Putamen (tissue), 1 donor: Measurements from ENCODE around the gene FAM117B.
A peak's percentile ranks its signal among the peaks of the same experiment; 100 is the strongest.
"Not testable (repeated sequence)": the region's sequence is repeated elsewhere in the genome, so short reads cannot be mapped to it uniquely, and the experiment has no call there.

ENCODE experiments used
- DNase-seq: peaks from one replicate; pipeline ENCODE4 v3.0.0-alpha.2; 2016; ENCODE audit warnings: low spot score

Gene FAM117B

GRCh38 chr2:202758604-202759003 lies 123.8 kb downstream of the FAM117B start:
- DNase-seq, result no peak

- no peak for DNase-seq
These were observed 126.1 kb downstream of the FAM117B start for GRCh38 chr2:202760848-202761247.

- DNase-seq, result no peak
These were observed 127.8 kb downstream of the FAM117B start for GRCh38 chr2:202762556-202762955.

- DNase-seq, result no peak
These were observed 129.1 kb downstream of the FAM117B start for GRCh38 chr2:202763916-202764315.

DNA sequence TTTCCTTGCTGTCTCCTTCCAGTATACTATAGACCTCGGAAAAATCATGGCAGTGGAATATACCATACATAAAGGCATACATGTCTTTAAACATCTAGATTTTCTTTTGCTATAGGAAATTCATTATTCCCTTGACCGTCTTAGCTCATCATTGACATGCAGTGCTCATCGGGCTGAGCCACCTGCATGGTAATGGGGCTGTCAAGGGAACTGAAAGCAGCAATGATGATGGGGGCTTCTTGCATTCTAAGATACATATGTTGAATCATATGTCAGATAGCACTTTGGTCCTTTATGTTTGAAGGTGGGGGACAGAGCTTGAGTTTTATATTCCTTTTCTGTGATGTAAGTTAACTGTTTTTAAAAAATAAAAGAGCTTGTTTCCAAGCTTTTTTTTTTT lies 130.2 kb downstream of the FAM117B start:
- DNase-seq, result no peak

DNA sequence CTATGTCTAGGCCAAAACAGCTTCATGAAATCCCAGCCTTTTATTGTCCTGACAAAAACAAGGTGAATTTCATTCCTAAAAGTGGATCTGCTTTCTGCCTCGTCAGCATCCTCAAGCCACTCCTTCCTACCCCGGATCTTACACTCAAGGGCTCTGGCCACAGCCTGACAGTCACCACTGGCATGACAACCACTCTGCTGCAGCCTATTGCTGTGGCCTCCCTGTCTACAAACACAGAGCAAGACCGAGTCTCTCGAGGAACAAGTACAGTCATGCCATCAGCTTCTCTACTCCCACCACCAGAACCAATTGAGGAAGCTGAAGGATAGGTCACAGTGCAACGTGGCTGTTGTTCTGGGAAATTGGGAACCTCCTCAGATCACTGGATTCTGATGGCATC lies 130.7 kb downstream of the FAM117B start:
- no peak for DNase-seq

GRCh38 chr2:202768273-202768672 lies 133.5 kb downstream of the FAM117B start:
- no peak for DNase-seq

DNA sequence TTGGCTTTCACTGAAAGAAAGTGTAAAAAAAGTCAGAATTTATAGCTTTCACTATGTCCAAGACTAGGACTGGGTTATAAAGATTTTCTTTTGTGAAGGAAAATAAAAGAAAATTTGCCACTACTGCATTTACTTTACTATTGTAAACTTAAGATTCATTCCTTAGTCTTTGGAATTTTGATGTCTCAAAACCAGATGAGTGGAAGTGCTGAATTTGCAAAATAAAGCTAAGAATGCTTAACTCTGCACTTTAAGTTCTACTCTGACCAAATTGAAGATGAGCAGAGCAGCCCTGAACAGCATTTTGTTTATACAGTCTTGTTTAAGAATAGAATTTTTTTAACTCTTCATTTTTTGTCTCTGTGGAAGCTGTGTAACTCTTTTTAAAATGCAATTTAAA lies 134.4 kb downstream of the FAM117B start:
- DNase-seq, result no peak

GRCh38 chr2:202771336-202771735 lies 136.6 kb downstream of the FAM117B start:
- DNase-seq, result no peak

GRCh38 chr2:202771741-202772460 lies 137.1 kb downstream of the FAM117B start:
- DNase-seq, result no peak

DNA sequence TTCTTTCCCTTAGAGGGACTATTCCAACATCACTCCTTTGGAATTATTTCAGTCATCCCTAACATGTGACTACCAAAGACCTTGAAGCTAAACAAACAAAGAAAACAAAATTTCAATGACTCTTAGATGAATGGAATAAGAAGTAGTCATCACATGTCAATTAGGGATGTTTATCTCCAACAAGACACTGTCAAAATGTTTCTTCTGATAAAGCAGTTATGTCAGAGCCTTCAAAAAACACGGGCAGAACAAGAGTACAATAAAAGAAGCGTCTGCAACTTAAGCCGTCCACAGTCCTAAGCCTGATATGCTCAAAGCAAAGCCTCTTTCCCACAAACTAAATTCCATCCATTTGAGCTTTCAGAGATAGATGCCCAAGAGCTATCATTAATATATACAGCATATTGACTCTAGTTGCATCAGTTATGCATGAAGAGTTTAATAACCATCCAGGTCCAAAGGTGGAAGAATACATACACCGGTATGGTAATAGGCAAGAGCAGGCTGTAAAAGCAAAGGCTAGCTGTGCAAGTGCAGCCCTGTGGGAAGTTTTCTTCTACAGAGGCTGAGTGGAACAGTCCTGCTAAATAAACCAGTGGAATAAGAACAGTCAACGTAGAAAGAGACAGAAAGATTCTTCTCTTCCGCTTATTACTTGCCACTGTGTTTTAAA lies 138.7 kb downstream of the FAM117B start:
- no peak for DNase-seq

GRCh38 chr2:202774104-202774503 lies 139.3 kb downstream of the FAM117B start:
- no peak for DNase-seq

DNA sequence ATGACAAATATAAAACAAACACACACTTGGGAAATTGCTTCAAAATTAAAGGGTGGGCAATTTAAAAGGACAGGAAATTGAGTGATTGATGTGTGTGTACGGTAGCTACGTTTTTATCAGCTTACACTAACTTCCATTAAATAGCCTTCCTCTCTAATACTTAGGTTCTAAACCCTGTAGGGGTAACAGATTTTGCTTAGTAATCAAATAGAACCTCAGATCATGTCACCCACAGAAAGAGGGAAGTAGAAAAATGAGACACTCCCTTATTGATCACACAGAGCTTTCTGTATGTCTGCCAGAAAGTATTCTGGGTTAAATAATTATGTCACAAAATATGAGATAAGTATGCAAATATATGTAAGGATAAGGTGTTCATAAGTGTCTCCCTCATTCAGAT lies 143.4 kb downstream of the FAM117B start:
- no peak for DNase-seq

- no peak for DNase-seq
These were observed 145.8 kb downstream of the FAM117B start for GRCh38 chr2:202780514-202781021.

DNA sequence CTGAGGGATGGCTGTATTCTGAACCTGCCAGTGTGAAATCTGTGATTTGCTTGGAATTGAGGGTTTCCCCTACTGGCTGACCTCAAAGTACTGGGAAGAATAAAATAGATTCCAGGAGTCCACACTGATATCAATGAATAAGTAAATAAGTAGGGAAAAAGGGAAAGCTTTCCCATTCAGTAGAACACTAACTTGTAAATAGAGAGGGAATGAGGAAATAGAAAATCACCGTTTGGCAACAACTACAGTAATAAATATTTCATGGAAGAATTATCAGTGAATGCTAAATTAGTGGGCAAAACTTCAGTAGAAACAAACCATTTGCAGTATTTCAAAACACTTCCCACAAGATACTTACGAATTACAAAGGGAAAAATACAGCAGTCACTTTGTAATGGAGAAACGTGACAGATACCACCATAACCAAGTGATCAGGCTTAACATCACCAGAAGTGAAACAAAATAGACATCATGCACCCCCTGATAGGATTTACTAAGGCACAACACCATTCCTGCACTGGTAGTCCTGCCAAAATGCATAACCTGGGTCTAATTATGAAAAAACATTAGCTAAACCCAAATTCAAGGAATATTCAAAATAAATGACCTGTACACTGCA lies 148.3 kb downstream of the FAM117B start:
- no peak for DNase-seq

DNA sequence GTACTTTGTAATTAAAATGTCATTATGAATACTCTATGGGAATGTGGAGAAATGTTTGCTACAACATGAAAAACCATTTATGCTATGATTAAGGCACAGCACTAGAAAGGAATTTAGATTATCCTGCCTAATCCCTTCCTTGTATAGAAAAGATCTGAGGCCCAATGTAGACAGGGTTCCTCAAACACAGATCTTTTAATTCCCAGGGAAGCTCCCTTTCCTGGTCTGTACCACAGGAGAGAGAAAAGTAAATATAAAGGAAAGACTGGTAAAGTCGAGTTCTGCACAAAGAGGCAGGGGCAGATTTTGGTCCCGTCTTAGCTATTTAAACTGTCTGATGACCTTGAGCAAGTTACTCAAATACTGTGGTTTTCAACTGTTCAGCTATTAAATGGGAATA lies 152.1 kb downstream of the FAM117B start:
- DNase-seq, result no peak

GRCh38 chr2:202790676-202791075 lies 155.9 kb downstream of the FAM117B start:
- DNase-seq, result no peak

DNA sequence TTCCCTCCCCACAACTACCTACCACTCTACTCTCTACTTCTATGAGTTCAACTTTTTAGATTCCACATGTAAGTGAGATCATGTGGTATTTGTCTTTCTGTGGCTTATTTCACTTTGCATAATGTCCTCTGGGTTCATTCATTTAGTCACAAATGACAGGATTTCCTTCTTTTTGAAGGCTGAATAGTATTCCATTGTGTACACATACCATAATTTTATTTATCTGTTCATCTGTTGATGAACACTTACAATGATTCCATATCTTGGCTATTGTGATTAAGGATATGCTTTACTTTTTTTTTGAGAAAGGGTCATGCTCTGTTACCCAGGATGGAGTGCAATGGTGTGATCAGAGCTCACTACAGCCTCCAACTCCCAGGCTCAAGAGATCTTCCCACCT lies 163.2 kb downstream of the FAM117B start:
- no peak for DNase-seq

DNA sequence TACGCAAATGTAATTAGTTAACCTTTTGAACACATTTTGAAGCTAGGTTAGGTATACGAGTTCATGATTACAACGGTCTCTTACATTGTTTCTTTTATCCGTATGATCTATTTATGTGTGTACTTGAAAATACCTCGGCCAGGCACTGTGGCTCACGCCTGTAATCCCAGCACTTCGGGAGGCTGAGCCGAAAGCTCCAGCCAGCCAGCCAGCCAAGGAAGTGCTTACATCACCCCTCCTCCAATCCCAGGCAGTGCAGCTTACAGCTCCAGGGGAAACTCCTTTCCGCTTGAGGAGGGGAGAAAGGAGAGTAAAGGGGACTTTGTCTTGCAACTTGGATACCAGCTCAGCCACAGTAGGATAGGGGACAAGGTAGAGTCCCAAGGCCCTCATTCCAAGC lies 171.1 kb downstream of the FAM117B start:
- not testable (repeated sequence) for DNase-seq

DNA sequence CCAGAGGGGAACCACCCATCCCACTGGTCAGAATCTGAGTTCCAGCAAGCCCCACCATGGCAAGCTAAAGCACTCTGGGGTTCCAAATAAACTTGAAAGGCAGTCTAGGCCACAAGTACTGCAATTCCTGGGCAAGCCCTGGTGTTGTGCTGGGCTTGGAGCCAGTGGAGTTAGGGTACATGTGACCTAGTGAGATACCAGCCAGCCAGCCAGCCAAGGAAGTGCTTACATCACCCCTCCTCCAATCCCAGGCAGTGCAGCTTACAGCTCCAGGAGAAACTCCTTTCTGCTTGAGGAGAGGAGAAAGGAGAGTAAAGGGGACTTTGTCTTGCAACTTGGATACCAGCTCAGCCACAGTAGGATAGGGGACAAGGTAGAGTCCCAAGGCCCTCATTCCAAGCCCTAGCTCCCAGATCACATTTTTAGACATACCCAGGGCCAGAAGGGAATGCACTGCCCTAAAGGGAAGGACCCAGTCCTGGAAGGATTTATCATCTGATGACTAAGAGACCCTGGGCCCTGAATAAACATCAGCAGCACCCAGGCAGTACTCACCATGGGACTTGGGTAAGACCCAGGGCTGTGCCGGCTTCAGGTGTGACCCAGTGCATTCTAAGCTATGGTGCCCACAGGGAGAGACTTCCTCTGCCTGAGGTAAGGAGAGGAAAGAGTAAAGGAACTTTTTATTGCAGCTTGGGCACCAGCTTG lies 172.8 kb downstream of the FAM117B start:
- peak; percentile 58 for DNase-seq

GRCh38 chr2:202808754-202809153 lies 174.0 kb downstream of the FAM117B start:
- DNase-seq, result no peak

GRCh38 chr2:202813387-202813786 lies 178.6 kb downstream of the FAM117B start:
- DNase-seq, result no peak

DNA sequence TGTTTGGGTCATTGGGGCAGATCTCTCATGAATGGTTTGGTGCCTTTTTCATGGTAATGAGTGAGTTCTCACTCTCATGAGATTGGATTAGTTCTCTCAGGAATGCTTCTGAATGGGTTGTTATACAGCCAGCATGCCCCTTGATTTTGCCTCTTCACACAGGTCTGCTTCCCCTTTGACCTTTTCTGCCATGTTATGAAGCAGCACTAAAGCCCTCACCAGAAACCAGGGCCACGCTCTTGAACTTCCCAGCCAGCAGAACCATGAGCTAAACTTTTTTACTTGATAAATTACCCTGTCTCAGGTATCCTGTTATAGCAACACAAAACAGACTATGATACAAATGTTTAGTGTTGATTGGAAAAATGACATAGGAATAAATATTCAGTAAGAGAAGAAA lies 179.5 kb downstream of the FAM117B start:
- DNase-seq, result no peak
